ENCODE measurements around the gene UBE2D3.

DNA sequence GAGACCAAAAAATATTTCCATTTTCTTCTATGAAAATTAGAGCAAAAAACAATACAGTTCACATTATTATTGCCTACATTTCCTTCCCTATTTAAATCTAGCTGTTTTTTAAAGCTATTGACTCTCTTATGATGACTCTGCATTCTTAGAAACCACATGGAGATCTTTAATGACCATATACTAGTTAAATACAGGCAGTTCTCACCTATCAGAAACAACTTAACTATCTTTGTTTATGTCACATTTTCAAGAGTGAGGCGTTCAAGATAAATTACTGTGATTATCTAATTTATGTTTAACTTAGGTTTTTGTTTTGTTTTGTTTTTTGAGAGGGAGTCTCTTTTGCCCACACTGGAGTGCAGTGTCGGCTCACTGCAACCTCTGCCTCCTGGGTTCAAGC, 44.4 kb upstream of the UBE2D3 start:
- TF ChIP-seq, protein P1, sequence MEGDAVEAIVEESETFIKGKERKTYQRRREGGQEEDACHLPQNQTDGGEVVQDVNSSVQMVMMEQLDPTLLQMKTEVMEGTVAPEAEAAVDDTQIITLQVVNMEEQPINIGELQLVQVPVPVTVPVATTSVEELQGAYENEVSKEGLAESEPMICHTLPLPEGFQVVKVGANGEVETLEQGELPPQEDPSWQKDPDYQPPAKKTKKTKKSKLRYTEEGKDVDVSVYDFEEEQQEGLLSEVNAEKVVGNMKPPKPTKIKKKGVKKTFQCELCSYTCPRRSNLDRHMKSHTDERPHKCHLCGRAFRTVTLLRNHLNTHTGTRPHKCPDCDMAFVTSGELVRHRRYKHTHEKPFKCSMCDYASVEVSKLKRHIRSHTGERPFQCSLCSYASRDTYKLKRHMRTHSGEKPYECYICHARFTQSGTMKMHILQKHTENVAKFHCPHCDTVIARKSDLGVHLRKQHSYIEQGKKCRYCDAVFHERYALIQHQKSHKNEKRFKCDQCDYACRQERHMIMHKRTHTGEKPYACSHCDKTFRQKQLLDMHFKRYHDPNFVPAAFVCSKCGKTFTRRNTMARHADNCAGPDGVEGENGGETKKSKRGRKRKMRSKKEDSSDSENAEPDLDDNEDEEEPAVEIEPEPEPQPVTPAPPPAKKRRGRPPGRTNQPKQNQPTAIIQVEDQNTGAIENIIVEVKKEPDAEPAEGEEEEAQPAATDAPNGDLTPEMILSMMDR (IDR thresholded peaks at IDR 0.05): no peak
- TF ChIP-seq POLR2A (IDR thresholded peaks at IDR 0.05) (no peak), EP300 (IDR thresholded peaks at IDR 0.05) (no peak), POLR2AphosphoS5 (IDR thresholded peaks at IDR 0.05) (no peak)

Data from suprapubic skin (tissue), 4 donors.